A549 (cell line): ENCODE measurements around the gene POLR1E. TPM values are rescaled to one million over a fixed set of nuclear protein-coding genes. Genes with fewer than 3 reads are reported as not detected.

ENCODE experiments used
- ATAC-seq, 2 experiments: fragments of 200-7000 bp in 1 of 2; fragments of >200 bp in 1 of 2; cut with Nextera tagmentation in 1 of 2; cut with Tn5 transposase in 1 of 2; 3 replicates each; pipeline versions ENCODE4 v1.8.0 to v1.9.1; 2018 to 2020; ENCODE audit warnings: mild to moderate bottlenecking in 1 of 2, moderate library complexity in 1 of 2
- CTCF ChIA-PET: fragments of 300-600 bp; sonication (Branson Sonifier 250); formaldehyde crosslinking; extraction: SDS; loops from one replicate; lab custom pipeline; 2021; ENCODE audit warnings: antibody characterized with exemption, inconsistent platforms; lab: Yijun Ruan, JAX
- POLR2A ChIA-PET: fragments of 350-600 bp; formaldehyde crosslinking; extraction: SDS; loops from one replicate; lab custom pipeline; 2021; ENCODE audit warnings: antibody characterized with exemption, inconsistent platforms; lab: Yijun Ruan, JAX
- DNase-seq, 2 experiments: peaks; one replicate each; pipeline versions ENCODE4 v3.0.0 to v3.0.0-alpha.2; 2011 to 2016; ENCODE audit warnings: low read depth in 1 of 2, low spot score in 1 of 2
- FAIRE-seq: peaks from 2 replicates; lab custom pipeline; 2011; peaks lifted over from hg19 to GRCh38; lab: Jason Lieb, UNC
- H3K27ac ChIP-seq, 2 experiments: fragments of >200 bp; sonication (Bioruptor Twin); formaldehyde crosslinking; 3 replicates each; pipeline ENCODE4 v1.5.1; 2016 to 2017
- H3K4me1 ChIP-seq: fragments of >200 bp; sonication (Bioruptor Twin); formaldehyde crosslinking; 3 replicates; pipeline ENCODE4 v1.6.1; 2016
- H3K4me2 ChIP-seq: fragments of >200 bp; sonication (Bioruptor Twin); formaldehyde crosslinking; 3 replicates; pipeline ENCODE4 v1.6.1; 2016
- H3K4me3 ChIP-seq: fragments of >200 bp; sonication (Bioruptor Twin); formaldehyde crosslinking; 3 replicates; pipeline ENCODE4 v1.5.1; 2016
- H3K9me3 ChIP-seq: fragments of >200 bp; sonication (Bioruptor Twin); formaldehyde crosslinking; 3 replicates; pipeline ENCODE4 v1.6.1; 2016
- ATOH8 ChIP-seq: fragments of 250-450 bp; sonication (Bioruptor Pico); IDR thresholded peaks from 2 replicates; pipeline ENCODE4 v1.5.0; 2020; ENCODE audit warnings: low read depth, mild to moderate bottlenecking, moderate library complexity
- BCL3 ChIP-seq: fragments of >200 bp; sonication (Bioruptor Twin); formaldehyde crosslinking; IDR thresholded peaks from 3 replicates; pipeline ENCODE4 v1.6.1; 2016
- BHLHE40 ChIP-seq: IDR thresholded peaks from 2 replicates; pipeline ENCODE4 v1.6.1; 2012; ENCODE audit warnings: low read depth, low read length, inconsistent platforms
- CEBPB ChIP-seq, 2 experiments: fragments of >200 bp in 1 of 2; sonication (Bioruptor Twin) in 1 of 2; formaldehyde crosslinking in 1 of 2; IDR thresholded peaks; 2 replicates each; pipeline ENCODE4 v1.6.1; 2012 to 2016
- CHD4 ChIP-seq: fragments of 200-600 bp; sonication (generic); IDR thresholded peaks from 2 replicates; pipeline ENCODE4 v1.6.1; 2016; ENCODE audit warnings: antibody characterized with exemption, mild to moderate bottlenecking, borderline replicate concordance
- E2F6 ChIP-seq: IDR thresholded peaks from 2 replicates; pipeline ENCODE4 v1.6.1; 2012; ENCODE audit warnings: low read depth, borderline replicate concordance
- EHF ChIP-seq: fragments of 250-450 bp; sonication (Bioruptor Pico); IDR thresholded peaks from 2 replicates; pipeline ENCODE4 v1.5.0; 2020; ENCODE audit warnings: mild to moderate bottlenecking
- EP300 ChIP-seq, 2 experiments: fragments of >200 bp; sonication (Bioruptor Twin); formaldehyde crosslinking; IDR thresholded peaks; 2 replicates in 1 of 2; 3 replicates in 1 of 2; pipeline ENCODE4 v1.6.1; 2016 to 2017
- ESRRA ChIP-seq: fragments of 150-350 bp; IDR thresholded peaks from 2 replicates; pipeline ENCODE4 v1.6.1; 2014; ENCODE audit warnings: mild to moderate bottlenecking, low read length, borderline replicate concordance
- FOSB ChIP-seq: fragments of 250-450 bp; sonication (Bioruptor Pico); IDR thresholded peaks from 2 replicates; pipeline ENCODE4 v1.5.0; 2020; ENCODE audit warnings: mild to moderate bottlenecking, moderate library complexity
- FOSL2 ChIP-seq, 2 experiments: fragments of 450-650 bp in 1 of 2; fragments of >200 bp in 1 of 2; sonication (Bioruptor Twin) in 1 of 2; formaldehyde crosslinking; IDR thresholded peaks; 2 replicates each; pipeline versions ENCODE4 v1.5.0 to v1.6.1; 2016 to 2020; ENCODE audit warnings: mild to moderate bottlenecking in 1 of 2, moderate library complexity in 1 of 2
- HDAC2 ChIP-seq: fragments of 200-600 bp; sonication (generic); IDR thresholded peaks from 2 replicates; pipeline ENCODE4 v1.6.1; 2016
- HEYL ChIP-seq: fragments of 250-450 bp; sonication (Bioruptor Pico); IDR thresholded peaks from 2 replicates; pipeline ENCODE4 v1.8.0; 2021; ENCODE audit warnings: mild to moderate bottlenecking, moderate library complexity
- HOXA7 ChIP-seq: fragments of 250-450 bp; sonication (Bioruptor Pico); IDR thresholded peaks from 2 replicates; pipeline ENCODE4 v1.5.0; 2020; ENCODE audit warnings: mild to moderate bottlenecking, moderate library complexity
- HOXB5 ChIP-seq: fragments of 250-450 bp; sonication (Bioruptor Pico); IDR thresholded peaks from 2 replicates; pipeline ENCODE4 v1.5.0; 2020; ENCODE audit warnings: mild to moderate bottlenecking, moderate library complexity
- JUN ChIP-seq, 2 experiments: fragments of >200 bp; sonication (Bioruptor Twin); formaldehyde crosslinking; IDR thresholded peaks; 2 replicates in 1 of 2; 3 replicates in 1 of 2; pipeline ENCODE4 v1.6.1; 2016 to 2017
- KDM1A ChIP-seq: fragments of 200-600 bp; sonication (generic); IDR thresholded peaks from 2 replicates; pipeline ENCODE4 v1.6.1; 2016; ENCODE audit warnings: low read depth, mild to moderate bottlenecking
- KDM5A ChIP-seq: fragments of 200-600 bp; sonication (generic); IDR thresholded peaks from 2 replicates; pipeline ENCODE4 v1.6.1; 2016; ENCODE audit warnings: antibody characterized with exemption, mild to moderate bottlenecking
- MAX ChIP-seq: IDR thresholded peaks from 2 replicates; pipeline ENCODE4 v1.6.1; 2012
- MYC ChIP-seq: IDR thresholded peaks from 2 replicates; pipeline ENCODE4 v1.6.1; 2012; ENCODE audit warnings: mild to moderate bottlenecking, inconsistent platforms, low read length, improper control_type of control experiment, borderline replicate concordance
- NFE2L2 ChIP-seq: fragments of 150-350 bp; conservative IDR thresholded peaks from 2 replicates; pipeline ENCODE4 v1.6.1; 2014; ENCODE audit warnings: low read length
- NPAS2 ChIP-seq: fragments of 250-450 bp; sonication (Bioruptor Pico); IDR thresholded peaks from 2 replicates; pipeline ENCODE4 v1.8.0; 2022; ENCODE audit warnings: mild to moderate bottlenecking, moderate library complexity, borderline replicate concordance
- NR3C1 ChIP-seq: fragments of >200 bp; sonication (Bioruptor Twin); formaldehyde crosslinking; IDR thresholded peaks from 3 replicates; pipeline ENCODE4 v1.6.1; 2017
- PBX3 ChIP-seq: IDR thresholded peaks from 2 replicates; pipeline ENCODE4 v1.6.1; 2012
- POLR2A ChIP-seq: IDR thresholded peaks from 2 replicates; pipeline ENCODE4 v1.6.1; 2012; ENCODE audit warnings: mild to moderate bottlenecking, low read length
- RARB ChIP-seq: fragments of 250-450 bp; sonication (Bioruptor Pico); IDR thresholded peaks from 2 replicates; pipeline ENCODE4 v1.8.0; 2021; ENCODE audit warnings: mild to moderate bottlenecking, moderate library complexity
- RCOR1 ChIP-seq: fragments of 150-350 bp; IDR thresholded peaks from 2 replicates; pipeline ENCODE4 v1.6.1; 2014; ENCODE audit warnings: antibody characterized with exemption, low read length, low read depth
- RFX5 ChIP-seq: fragments of 450-650 bp; IDR thresholded peaks from 2 replicates; pipeline ENCODE4 v1.7.1; 2014; ENCODE audit warnings: antibody characterized with exemption, mild to moderate bottlenecking, moderate library complexity
- SMC3 ChIP-seq: fragments of >200 bp; sonication (Bioruptor Twin); formaldehyde crosslinking; IDR thresholded peaks from 3 replicates; pipeline ENCODE4 v1.6.1; 2018; ENCODE audit warnings: inconsistent platforms
- USF2 ChIP-seq: fragments of 450-650 bp; IDR thresholded peaks from 2 replicates; pipeline ENCODE4 v1.6.1; 2014; ENCODE audit warnings: antibody characterized with exemption
- ZC3H11A ChIP-seq: fragments of 450-650 bp; IDR thresholded peaks from 2 replicates; pipeline ENCODE4 v1.6.1; 2014; ENCODE audit warnings: antibody characterized with exemption, mild to moderate bottlenecking
- ZFP36 ChIP-seq: fragments of 450-650 bp; IDR thresholded peaks from 2 replicates; pipeline ENCODE4 v1.6.1; 2014; ENCODE audit warnings: borderline replicate concordance; ENCODE audit not compliant: partially characterized antibody
- ZNF302 ChIP-seq: fragments of 250-450 bp; sonication (Bioruptor Pico); IDR thresholded peaks from 2 replicates; pipeline ENCODE4 v1.9.0; 2021; ENCODE audit warnings: inconsistent platforms, mild to moderate bottlenecking, moderate library complexity
- whole genome bisulfite sequencing: methylation state at CpG from one replicate; pipeline ENCODE4 v1.1.6; 2017; ENCODE audit errors: missing lambda C conversion rate; 5-methylcytosine and 5-hydroxymethylcytosine counted together
- polyA plus RNA-seq, 4 experiments: library from polyadenylated mRNA; depleted of rRNA in 3 of 4; stranded (reverse); fragments of >200 nt; fragmentation: RNase III in 1 of 4; extraction: RNeasy Plus Mini Kit Qiagen cat#74134 plus additional on column Dnase treatment in 1 of 4; gene quantifications; 2 replicates in 3 of 4; 3 replicates in 1 of 4; pipeline ENCODE4 v1.2.3, GENCODE V29; 2011 to 2017

Gene POLR1E
- polyA plus RNA-seq, 2 of the 4 experiments (the other 2 are of a cell fraction) = 41.9 to 47.2 TPM

- ChIA-PET CTCF (interaction anchor here (1.1 to 1.4 kb wide), 2 partner anchors 22 to 50 kb away, joined by 3 to 7 read pairs; no protein-coding TSS in a partner anchor), POLR2A (interaction anchor here (0.6 to 2.4 kb wide), 28 partner anchors 9 to 470 kb away, joined by 3 to 28 read pairs (median 5); partner anchors contain the start of genes DCAF10, FBXO10, GRHPR and POLR1E)
- Histone ChIP-seq H3K4me1 (peaks cover 32% of the 10 kb centered on the region), H3K4me2 (peak within 1 kb of the TSS; percentile 98), H3K4me3 (peak within 1 kb of the TSS; percentile 55), H3K9me3 (no peaks in the 10 kb centered on the region), H3K27ac (peak within 1 kb of the TSS; percentile 97 to 99)
- DNase-seq (peak; percentile 99 to 100), FAIRE-seq (peak; percentile 46), ATAC-seq (peak; percentile 79 to 86)
- WGBS = under 1% methylated on average over 45 of the region's 52 CpGs
- TF ChIP-seq CEBPB (IDR thresholded peaks at IDR 0.05) = no peak
- TF ChIP-seq ZFP36 = no peak
- no peak for TF ChIP-seq KDM1A
- TF ChIP-seq JUN (IDR thresholded peaks at IDR 0.05) = peak in 1 of 2 experiments; percentile 83; a peak in 3 of 5 replicates
- no peak for TF ChIP-seq RCOR1
- no peak for TF ChIP-seq RARB (CRISPR knock-in tag)
- peak; percentile 52; the same call in 2 of the 3 replicates for TF ChIP-seq BCL3
- no peak for TF ChIP-seq NR3C1
- no peak for TF ChIP-seq FOSB (CRISPR knock-in tag)
- TF ChIP-seq MAX = 0 out of 2 replicates have a peak, but pooled peaks have one; percentile 65
- peak; percentile 86; the same call in 1 of the 2 replicates for TF ChIP-seq MYC
- peak; percentile 71 for TF ChIP-seq E2F6
- no peak for TF ChIP-seq FOSL2 (IDR thresholded peaks at IDR 0.05)
- no peak for TF ChIP-seq FOSL2 (CRISPR knock-in tag; IDR thresholded peaks at IDR 0.05)
- TF ChIP-seq EHF (CRISPR knock-in tag) = no peak
- TF ChIP-seq HDAC2 = no peak
- TF ChIP-seq ESRRA = no peak
- TF ChIP-seq ZNF302 (CRISPR knock-in tag) = no peak
- TF ChIP-seq RFX5 = peak; percentile 86
- no peak for TF ChIP-seq HEYL (CRISPR knock-in tag)
- TF ChIP-seq HOXB5 (CRISPR knock-in tag) = no peak
- no peak for TF ChIP-seq ATOH8
- TF ChIP-seq HOXA7 = no peak
- no peak for TF ChIP-seq ZC3H11A
- no peak for TF ChIP-seq KDM5A
- TF ChIP-seq PBX3 = peak; percentile 48; the same call in 1 of the 2 replicates
- peak; percentile 53 for TF ChIP-seq USF2
- no peak for TF ChIP-seq NFE2L2
- TF ChIP-seq BHLHE40 = no peak
- TF ChIP-seq POLR2A = peak; percentile 79
- TF ChIP-seq EP300 (IDR thresholded peaks at IDR 0.05) = no peak
- TF ChIP-seq CHD4 = no peak
- no peak for TF ChIP-seq NPAS2 (CRISPR knock-in tag)
- no peak for TF ChIP-seq SMC3
Observed at GRCh38 chr9:37465249-37466036, 20.3 kb upstream of the POLR1E start, which contains the start of gene ZBTB5. TSS of gene ZBTB5 (minus strand) at chr9:37465450. CDS start at chr9:37442551, 22,899 bp downstream.
